ENCODE data around the gene ATP6V0E1.
"Not testable (repeated sequence)": the region's sequence is repeated elsewhere in the genome, so short reads cannot be mapped to it uniquely, and the experiment has no call there.

ATP6V0E1 gene

DNA sequence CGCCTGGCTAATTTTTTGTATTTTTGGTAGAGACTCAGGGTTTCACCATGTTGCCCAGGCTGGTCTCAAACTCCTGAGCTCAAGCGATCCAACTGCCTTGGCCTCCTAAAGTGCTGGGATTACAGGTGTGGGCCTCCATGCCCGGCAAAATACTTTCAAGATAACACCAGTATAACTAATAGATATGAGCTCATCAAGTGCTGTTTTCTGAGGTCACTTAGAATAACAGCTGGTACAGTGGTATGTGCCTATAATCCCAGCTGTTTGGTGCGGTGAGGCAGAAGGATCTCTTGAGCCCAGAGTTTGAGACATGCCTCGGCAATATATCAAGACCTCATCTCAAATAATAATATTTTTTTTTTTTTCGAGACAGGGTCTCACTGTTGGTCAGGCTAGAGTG lies 42.1 kb downstream of the ATP6V0E1 start:
- TF ChIP-seq, protein P1, sequence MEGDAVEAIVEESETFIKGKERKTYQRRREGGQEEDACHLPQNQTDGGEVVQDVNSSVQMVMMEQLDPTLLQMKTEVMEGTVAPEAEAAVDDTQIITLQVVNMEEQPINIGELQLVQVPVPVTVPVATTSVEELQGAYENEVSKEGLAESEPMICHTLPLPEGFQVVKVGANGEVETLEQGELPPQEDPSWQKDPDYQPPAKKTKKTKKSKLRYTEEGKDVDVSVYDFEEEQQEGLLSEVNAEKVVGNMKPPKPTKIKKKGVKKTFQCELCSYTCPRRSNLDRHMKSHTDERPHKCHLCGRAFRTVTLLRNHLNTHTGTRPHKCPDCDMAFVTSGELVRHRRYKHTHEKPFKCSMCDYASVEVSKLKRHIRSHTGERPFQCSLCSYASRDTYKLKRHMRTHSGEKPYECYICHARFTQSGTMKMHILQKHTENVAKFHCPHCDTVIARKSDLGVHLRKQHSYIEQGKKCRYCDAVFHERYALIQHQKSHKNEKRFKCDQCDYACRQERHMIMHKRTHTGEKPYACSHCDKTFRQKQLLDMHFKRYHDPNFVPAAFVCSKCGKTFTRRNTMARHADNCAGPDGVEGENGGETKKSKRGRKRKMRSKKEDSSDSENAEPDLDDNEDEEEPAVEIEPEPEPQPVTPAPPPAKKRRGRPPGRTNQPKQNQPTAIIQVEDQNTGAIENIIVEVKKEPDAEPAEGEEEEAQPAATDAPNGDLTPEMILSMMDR (IDR thresholded peaks at IDR 0.05; ENCODE audit: control insufficient read depth, insufficient read depth, low read depth, low read length, missing control alignments) = no peak
- H3K4me3 ChIP-seq (ENCODE audit: control insufficient read depth, low read depth, low read length) = no peak overlapping the region
- no peak for DNase-seq (ENCODE audit: low read depth)

DNA sequence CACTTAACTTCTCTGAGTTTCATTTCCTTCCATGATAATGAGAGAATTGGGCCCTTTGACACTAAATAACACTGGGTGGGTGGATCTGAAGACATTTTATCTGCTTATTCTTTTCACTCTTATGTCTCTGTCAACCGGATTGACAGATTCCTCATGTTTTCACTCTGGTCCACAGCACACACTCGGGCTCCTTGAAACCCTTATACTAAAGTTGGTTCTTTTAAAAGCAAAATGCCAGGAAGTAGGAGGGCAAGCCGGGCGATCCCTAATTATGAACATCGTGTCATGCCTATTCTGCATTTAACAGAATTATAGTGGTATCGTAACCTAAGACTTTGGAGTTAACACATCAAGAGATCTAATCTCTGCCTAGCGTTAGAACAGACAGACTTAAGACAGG lies 44.3 kb downstream of the ATP6V0E1 start:
- TF ChIP-seq, protein P1 (IDR thresholded peaks at IDR 0.05; ENCODE audit: control insufficient read depth, insufficient read depth, low read depth, low read length, missing control alignments) = no peak
- no peak for DNase-seq (ENCODE audit: low read depth)

DNA sequence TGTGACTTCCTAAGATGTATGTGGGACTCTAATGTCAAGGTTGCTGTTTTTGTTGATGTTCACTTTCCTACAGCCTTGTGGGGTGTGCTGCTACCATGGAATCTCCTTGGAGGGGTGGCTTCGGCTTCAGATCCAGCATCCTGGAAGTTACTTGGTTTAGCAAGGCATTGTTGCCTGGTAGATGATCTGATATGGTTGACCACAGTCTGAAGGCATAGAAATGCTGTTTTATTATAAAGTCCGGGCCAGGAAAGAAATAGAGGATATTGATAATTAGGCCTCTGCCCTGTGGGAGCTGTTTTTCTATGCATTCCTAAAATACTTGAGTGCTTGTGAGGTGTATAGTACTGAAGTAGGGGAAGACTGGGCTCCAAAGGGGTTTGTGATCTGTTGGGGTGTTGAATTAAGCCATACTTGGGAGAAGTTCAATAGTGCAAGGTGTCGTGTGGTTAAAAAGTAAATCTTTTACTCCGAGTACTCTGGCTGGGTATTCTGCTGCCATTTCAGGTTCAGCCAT lies 45.3 kb downstream of the ATP6V0E1 start:
- TF ChIP-seq, protein P1 (IDR thresholded peaks at IDR 0.05; ENCODE audit: control insufficient read depth, insufficient read depth, low read depth, low read length, missing control alignments) = no peak
- DNase-seq (ENCODE audit: low read depth) = no peak
- H3K4me3 ChIP-seq (ENCODE audit: control insufficient read depth, low read depth, low read length) = no peak overlapping the region

More for the DNA sequence above, 44.3 kb downstream of the ATP6V0E1 start:
- H3K4me3 ChIP-seq (ENCODE audit: control insufficient read depth, low read depth, low read length) = no peak overlapping the region

DNA sequence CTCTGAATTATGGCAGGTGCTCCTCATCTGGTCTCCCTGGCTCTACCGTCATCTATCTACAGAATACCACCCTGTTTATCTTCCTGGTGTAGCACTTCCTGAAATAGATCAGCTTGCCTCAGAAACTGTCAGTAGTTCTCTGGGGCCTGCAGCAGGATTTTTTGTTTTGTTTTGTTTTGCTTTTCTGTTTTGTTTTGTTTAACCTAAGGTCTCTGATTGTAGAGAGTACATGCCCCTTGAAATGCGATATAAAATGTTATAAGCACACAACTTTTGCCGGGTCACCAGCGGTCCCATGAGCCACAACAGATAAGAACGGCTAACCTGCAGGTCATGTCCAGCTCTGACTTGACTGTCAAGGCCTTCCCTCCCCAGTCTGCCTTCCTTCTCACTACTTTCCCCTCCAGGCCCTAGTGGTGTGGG lies 45.9 kb downstream of the ATP6V0E1 start:
- DNase-seq (ENCODE audit: low read depth) = no peak
- TF ChIP-seq, protein P1 (IDR thresholded peaks at IDR 0.05; ENCODE audit: control insufficient read depth, insufficient read depth, low read depth, low read length, missing control alignments) = no peak

DNA sequence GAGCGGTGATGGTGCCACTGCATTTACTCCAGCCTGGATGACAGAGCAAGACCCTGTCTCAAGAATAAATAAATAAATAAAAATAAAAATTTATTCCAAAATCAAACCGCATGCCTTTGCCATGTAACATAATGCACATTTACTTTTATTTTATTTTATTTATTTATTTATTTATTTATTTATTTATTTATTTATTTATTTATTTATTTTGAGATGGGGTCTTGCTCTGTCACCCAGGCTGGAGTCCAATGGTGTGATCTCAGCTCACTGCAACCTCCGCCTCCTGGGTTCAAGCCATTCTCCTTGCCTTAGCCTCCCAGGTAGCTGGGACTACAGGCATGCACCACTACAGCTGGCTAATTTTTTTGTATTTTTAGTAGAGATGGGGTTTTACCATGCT lies 48.5 kb downstream of the ATP6V0E1 start:
- DNase-seq (ENCODE audit: low read depth); H3K4me3 ChIP-seq (ENCODE audit: control insufficient read depth, low read depth, low read length): not testable (repeated sequence)

More for the DNA sequence above, 45.9 kb downstream of the ATP6V0E1 start:
- H3K4me3 ChIP-seq (ENCODE audit: control insufficient read depth, low read depth, low read length) = no peak overlapping the region

DNA sequence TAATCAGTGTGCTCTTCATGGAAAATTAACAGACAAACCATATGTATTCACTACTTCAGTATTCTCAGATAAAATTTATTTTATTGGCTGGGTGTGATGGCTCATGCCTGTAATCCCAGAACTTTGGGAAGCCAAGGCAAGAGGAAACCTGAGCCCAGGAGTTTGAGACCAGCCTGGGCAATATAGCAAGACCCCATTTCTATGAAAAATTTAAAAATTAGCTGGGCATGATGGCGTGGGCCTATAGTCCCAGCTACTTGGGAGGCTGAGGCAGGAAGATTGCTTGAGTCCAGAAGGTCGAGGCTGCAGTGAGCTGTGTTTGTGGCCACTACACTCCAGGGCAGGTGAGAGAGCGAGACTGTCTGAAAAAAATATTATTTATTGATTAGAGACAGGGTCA lies 49.2 kb downstream of the ATP6V0E1 start:
- TF ChIP-seq, protein P1 (IDR thresholded peaks at IDR 0.05; ENCODE audit: control insufficient read depth, insufficient read depth, low read depth, low read length, missing control alignments) = no peak
- H3K4me3 ChIP-seq (ENCODE audit: control insufficient read depth, low read depth, low read length) = no peak overlapping the region
- no peak for DNase-seq (ENCODE audit: low read depth)

DNA sequence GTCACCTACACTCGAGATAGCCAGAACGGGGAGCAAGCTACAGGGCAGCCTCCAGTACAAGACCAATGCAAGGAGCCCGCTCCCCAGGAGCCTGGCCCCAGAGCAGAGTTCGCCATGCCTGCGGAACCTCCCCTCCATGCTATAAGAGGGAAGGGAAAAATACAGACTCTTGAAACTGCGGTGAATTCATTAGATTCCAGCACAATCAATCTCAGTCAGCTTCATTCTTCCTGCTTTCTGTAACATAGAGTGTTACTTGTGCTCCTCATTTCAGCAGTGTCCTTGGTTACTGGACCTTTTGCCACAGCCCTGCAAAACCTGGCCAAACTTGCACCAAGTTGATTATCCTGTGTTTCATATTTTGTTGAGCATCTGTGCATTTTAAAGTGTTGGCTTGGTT lies 50.4 kb downstream of the ATP6V0E1 start:
- TF ChIP-seq, protein P1 (IDR thresholded peaks at IDR 0.05; ENCODE audit: control insufficient read depth, insufficient read depth, low read depth, low read length, missing control alignments) = no peak
- H3K4me3 ChIP-seq (ENCODE audit: control insufficient read depth, low read depth, low read length) = no peak overlapping the region
- no peak for DNase-seq (ENCODE audit: low read depth)
